Measurements from ENCODE around the gene NTRK2.

- TF ChIP-seq EZH2 (IDR thresholded peaks at IDR 0.05; ENCODE audit: borderline replicate concordance, low read depth, low read length, poor library complexity, severe bottlenecking): no peak
- TF ChIP-seq, protein P1, sequence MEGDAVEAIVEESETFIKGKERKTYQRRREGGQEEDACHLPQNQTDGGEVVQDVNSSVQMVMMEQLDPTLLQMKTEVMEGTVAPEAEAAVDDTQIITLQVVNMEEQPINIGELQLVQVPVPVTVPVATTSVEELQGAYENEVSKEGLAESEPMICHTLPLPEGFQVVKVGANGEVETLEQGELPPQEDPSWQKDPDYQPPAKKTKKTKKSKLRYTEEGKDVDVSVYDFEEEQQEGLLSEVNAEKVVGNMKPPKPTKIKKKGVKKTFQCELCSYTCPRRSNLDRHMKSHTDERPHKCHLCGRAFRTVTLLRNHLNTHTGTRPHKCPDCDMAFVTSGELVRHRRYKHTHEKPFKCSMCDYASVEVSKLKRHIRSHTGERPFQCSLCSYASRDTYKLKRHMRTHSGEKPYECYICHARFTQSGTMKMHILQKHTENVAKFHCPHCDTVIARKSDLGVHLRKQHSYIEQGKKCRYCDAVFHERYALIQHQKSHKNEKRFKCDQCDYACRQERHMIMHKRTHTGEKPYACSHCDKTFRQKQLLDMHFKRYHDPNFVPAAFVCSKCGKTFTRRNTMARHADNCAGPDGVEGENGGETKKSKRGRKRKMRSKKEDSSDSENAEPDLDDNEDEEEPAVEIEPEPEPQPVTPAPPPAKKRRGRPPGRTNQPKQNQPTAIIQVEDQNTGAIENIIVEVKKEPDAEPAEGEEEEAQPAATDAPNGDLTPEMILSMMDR (conservative IDR thresholded peaks at IDR 0.05; ENCODE audit: low read depth, low read length): no peak
Observed at GRCh38 chr9:84867186-84867585, 197.7 kb downstream of the NTRK2 start.

Measured in A673 (cell line).